Skeletal muscle tissue (tissue), 4 donors: ENCODE results near the gene SFMBT1. TPM values are rescaled to one million over a fixed set of nuclear protein-coding genes. Genes with fewer than 3 reads are reported as not detected.

Experiments used
- H3K27ac ChIP-seq: one replicate; pipeline ENCODE4 v1.7.0; 2013; ENCODE audit warnings: mild to moderate bottlenecking, low read depth, low read length, inconsistent platforms
- H3K27me3 ChIP-seq, 3 donors: one replicate each; pipeline ENCODE4 v1.7.0; 2013; ENCODE audit warnings: low read length in 3 of 3; ENCODE audit not compliant: control insufficient read depth in 3 of 3, insufficient read depth in 3 of 3
- H3K36me3 ChIP-seq, 3 donors: one replicate each; pipeline ENCODE4 v1.7.0; 2013; ENCODE audit warnings: low read length in 3 of 3; ENCODE audit not compliant: control insufficient read depth in 3 of 3, insufficient read depth in 3 of 3
- H3K4me1 ChIP-seq, 3 donors: one replicate each; pipeline ENCODE4 v1.7.0; 2013; ENCODE audit warnings: low read length in 3 of 3, mild to moderate bottlenecking in 3 of 3; ENCODE audit not compliant: control insufficient read depth in 3 of 3, insufficient read depth in 3 of 3
- H3K4me3 ChIP-seq, 3 donors: one replicate each; pipeline ENCODE4 v1.7.0; 2013; ENCODE audit warnings: low read length in 3 of 3
- H3K9ac ChIP-seq, 3 donors: one replicate each; pipeline ENCODE4 v1.7.0; 2013; ENCODE audit warnings: low read length in 3 of 3, mild to moderate bottlenecking in 3 of 3, moderate library complexity in 2 of 3, low read depth in 1 of 3
- H3K9me3 ChIP-seq, 3 donors: one replicate each; pipeline ENCODE4 v1.7.0; 2013; ENCODE audit warnings: low read length in 3 of 3; ENCODE audit not compliant: control insufficient read depth in 3 of 3
- total RNA-seq: library from RNA; depleted of rRNA; stranded (reverse); fragments of >200 nt; gene quantifications from one replicate; pipeline ENCODE4 v1.2.3, GENCODE V29; 2014
- donor health status: Osteomylitis.

Gene SFMBT1
- total RNA-seq, 1 donor from 2014 or later = 11.0 TPM

GRCh38 chr3:53073553-53074365 lies 27.9 kb upstream of the SFMBT1 start:
- peak overlapping the region; percentile 71 to 86 (median 80) for H3K4me3 ChIP-seq
- H3K9me3 ChIP-seq = no peaks in the 10 kb centered on the region
- no peaks in the 10 kb centered on the region for H3K36me3 ChIP-seq
- H3K4me1 ChIP-seq = peaks cover 18 to 21% (median 20%) of the 10 kb centered on the region in 3 donors
- H3K27me3 ChIP-seq = peaks cover 0 to 6% (median 0%) of the 10 kb centered on the region in 3 donors
- peak overlapping the region in 2 of 3 donors; percentile 75 to 92 for H3K9ac ChIP-seq
- H3K27ac ChIP-seq = no peak overlapping the region

GRCh38 chr3:53072653-53073552 lies 27.0 kb upstream of the SFMBT1 start:
- Histone ChIP-seq H3K4me3 (peak overlapping the region; percentile 71 to 86 (median 80)), H3K9me3 (no peaks in the 10 kb centered on the region), H3K27me3 (peaks cover 0 to 12% (median 4%) of the 10 kb centered on the region in 3 donors), H3K9ac (peak overlapping the region; percentile 75 to 92 (median 79)), H3K36me3 (no peaks in the 10 kb centered on the region), H3K27ac (peak overlapping the region; percentile 26), H3K4me1 (peaks cover 18 to 21% (median 20%) of the 10 kb centered on the region in 3 donors)

GRCh38 chr3:53071882-53072431 lies 26.1 kb upstream of the SFMBT1 start:
- no peaks in the 10 kb centered on the region for H3K36me3 ChIP-seq
- peak overlapping the region; percentile 71 to 86 (median 80) for H3K4me3 ChIP-seq
- H3K9ac ChIP-seq = peak overlapping the region in 2 of 3 donors; percentile 69 to 92
- peaks cover 0 to 13% (median 4%) of the 10 kb centered on the region in 3 donors for H3K27me3 ChIP-seq
- H3K9me3 ChIP-seq = no peaks in the 10 kb centered on the region
- peaks cover 18 to 21% (median 20%) of the 10 kb centered on the region in 3 donors for H3K4me1 ChIP-seq
- no peak overlapping the region for H3K27ac ChIP-seq

GRCh38 chr3:53069422-53070068 lies 23.7 kb upstream of the SFMBT1 start:
- H3K36me3 ChIP-seq = no peaks in the 10 kb centered on the region
- no peak overlapping the region for H3K4me3 ChIP-seq
- peaks cover 0 to 21% (median 8%) of the 10 kb centered on the region in 3 donors for H3K27me3 ChIP-seq
- H3K9me3 ChIP-seq = no peaks in the 10 kb centered on the region
- peaks cover 18 to 21% (median 20%) of the 10 kb centered on the region in 3 donors for H3K4me1 ChIP-seq
- no peak overlapping the region for H3K27ac ChIP-seq
- no peak overlapping the region for H3K9ac ChIP-seq

GRCh38 chr3:53068176-53068575 lies 22.3 kb upstream of the SFMBT1 start:
- Histone ChIP-seq H3K36me3 (no peaks in the 10 kb centered on the region), H3K9ac (no peak overlapping the region)

GRCh38 chr3:53067567-53067966 lies 21.7 kb upstream of the SFMBT1 start:
- Histone ChIP-seq H3K27me3 (peaks cover 0 to 21% (median 8%) of the 10 kb centered on the region in 3 donors), H3K27ac (no peak overlapping the region), H3K9me3 (no peaks in the 10 kb centered on the region), H3K36me3 (no peaks in the 10 kb centered on the region), H3K9ac (no peak overlapping the region), H3K4me1 (peaks cover 8 to 12% (median 11%) of the 10 kb centered on the region in 3 donors), H3K4me3 (no peak overlapping the region)

More at GRCh38 chr3:53068176-53068575, 22.3 kb upstream of the SFMBT1 start:
- H3K27ac ChIP-seq = no peak overlapping the region
- peaks cover 0 to 21% (median 8%) of the 10 kb centered on the region in 3 donors for H3K27me3 ChIP-seq
- H3K4me1 ChIP-seq = peaks cover 13 to 17% (median 17%) of the 10 kb centered on the region in 3 donors
- no peaks in the 10 kb centered on the region for H3K9me3 ChIP-seq
- no peak overlapping the region for H3K4me3 ChIP-seq

- H3K27me3 ChIP-seq = peaks cover 0 to 21% (median 8%) of the 10 kb centered on the region in 3 donors
Observed at GRCh38 chr3:53065841-53066480, 20.1 kb upstream of the SFMBT1 start.

GRCh38 chr3:53062905-53063304 lies 17.0 kb upstream of the SFMBT1 start:
- Histone ChIP-seq H3K27ac (no peak overlapping the region), H3K36me3 (no peaks in the 10 kb centered on the region), H3K9ac (no peak overlapping the region), H3K9me3 (no peaks in the 10 kb centered on the region), H3K27me3 (peaks cover 0 to 9% (median 5%) of the 10 kb centered on the region in 3 donors), H3K4me3 (no peak overlapping the region), H3K4me1 (no peaks in the 10 kb centered on the region)

More at GRCh38 chr3:53065841-53066480, 20.1 kb upstream of the SFMBT1 start:
- H3K9ac ChIP-seq = no peak overlapping the region
- H3K9me3 ChIP-seq = no peaks in the 10 kb centered on the region
- no peak overlapping the region for H3K4me3 ChIP-seq
- H3K27ac ChIP-seq = no peak overlapping the region
- H3K4me1 ChIP-seq = no peaks in the 10 kb centered on the region
- no peaks in the 10 kb centered on the region for H3K36me3 ChIP-seq

GRCh38 chr3:53056442-53056841 lies 10.6 kb upstream of the SFMBT1 start:
- Histone ChIP-seq H3K4me3 (no peak overlapping the region), H3K27ac (no peak overlapping the region), H3K27me3 (no peaks in the 10 kb centered on the region), H3K9ac (no peak overlapping the region), H3K4me1 (no peaks in the 10 kb centered on the region), H3K9me3 (no peaks in the 10 kb centered on the region), H3K36me3 (no peaks in the 10 kb centered on the region)
